PFSK-1 (cell line): ENCODE measurements around the gene GSK3B.

ENCODE experiments used
- FOXP2 ChIP-seq: optimal IDR thresholded peaks from 2 replicates; pipeline ENCODE3; 2011; ENCODE audit warnings: borderline replicate concordance, control low read depth, inconsistent platforms; ENCODE audit not compliant: insufficient read depth; ENCODE audit errors: extremely low read length, extremely low read depth
- POLR2AphosphoS5 ChIP-seq: IDR thresholded peaks from 2 replicates; pipeline ENCODE4 v1.6.1; 2012; ENCODE audit warnings: low read depth, mild to moderate bottlenecking, control low read depth, low read length, moderate library complexity
- SIN3A ChIP-seq: IDR thresholded peaks from 2 replicates; pipeline ENCODE4 v1.6.1; 2012; ENCODE audit warnings: mild to moderate bottlenecking, low read length, moderate library complexity, borderline replicate concordance; ENCODE audit not compliant: insufficient read depth
- TAF1 ChIP-seq: IDR thresholded peaks from 2 replicates; pipeline ENCODE4 v1.6.1; 2012; ENCODE audit warnings: low read length, control low read depth, borderline replicate concordance; ENCODE audit not compliant: insufficient read depth
- TF ChIP-seq, protein P1 (sequence below), 2 experiments: IDR thresholded peaks; 2 replicates each; pipeline versions ENCODE4 v1.6.1 to v1.8.0; 2011 to 2012; ENCODE audit warnings: low read depth in 2 of 2, low read length in 2 of 2, control low read depth in 1 of 2, inconsistent platforms in 1 of 2, mild to moderate bottlenecking in 1 of 2, moderate library complexity in 1 of 2; ENCODE audit not compliant: insufficient read depth in 1 of 2

GSK3B gene

GRCh38 chr3:119861681-119862080, 232.6 kb downstream of the GSK3B start:
- TF ChIP-seq SIN3A (no peak), POLR2AphosphoS5 (no peak), FOXP2 (no peak), TAF1 (no peak)
- TF ChIP-seq, protein P1, sequence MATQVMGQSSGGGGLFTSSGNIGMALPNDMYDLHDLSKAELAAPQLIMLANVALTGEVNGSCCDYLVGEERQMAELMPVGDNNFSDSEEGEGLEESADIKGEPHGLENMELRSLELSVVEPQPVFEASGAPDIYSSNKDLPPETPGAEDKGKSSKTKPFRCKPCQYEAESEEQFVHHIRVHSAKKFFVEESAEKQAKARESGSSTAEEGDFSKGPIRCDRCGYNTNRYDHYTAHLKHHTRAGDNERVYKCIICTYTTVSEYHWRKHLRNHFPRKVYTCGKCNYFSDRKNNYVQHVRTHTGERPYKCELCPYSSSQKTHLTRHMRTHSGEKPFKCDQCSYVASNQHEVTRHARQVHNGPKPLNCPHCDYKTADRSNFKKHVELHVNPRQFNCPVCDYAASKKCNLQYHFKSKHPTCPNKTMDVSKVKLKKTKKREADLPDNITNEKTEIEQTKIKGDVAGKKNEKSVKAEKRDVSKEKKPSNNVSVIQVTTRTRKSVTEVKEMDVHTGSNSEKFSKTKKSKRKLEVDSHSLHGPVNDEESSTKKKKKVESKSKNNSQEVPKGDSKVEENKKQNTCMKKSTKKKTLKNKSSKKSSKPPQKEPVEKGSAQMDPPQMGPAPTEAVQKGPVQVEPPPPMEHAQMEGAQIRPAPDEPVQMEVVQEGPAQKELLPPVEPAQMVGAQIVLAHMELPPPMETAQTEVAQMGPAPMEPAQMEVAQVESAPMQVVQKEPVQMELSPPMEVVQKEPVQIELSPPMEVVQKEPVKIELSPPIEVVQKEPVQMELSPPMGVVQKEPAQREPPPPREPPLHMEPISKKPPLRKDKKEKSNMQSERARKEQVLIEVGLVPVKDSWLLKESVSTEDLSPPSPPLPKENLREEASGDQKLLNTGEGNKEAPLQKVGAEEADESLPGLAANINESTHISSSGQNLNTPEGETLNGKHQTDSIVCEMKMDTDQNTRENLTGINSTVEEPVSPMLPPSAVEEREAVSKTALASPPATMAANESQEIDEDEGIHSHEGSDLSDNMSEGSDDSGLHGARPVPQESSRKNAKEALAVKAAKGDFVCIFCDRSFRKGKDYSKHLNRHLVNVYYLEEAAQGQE (IDR thresholded peaks at IDR 0.05; ENCODE audit: insufficient read depth in 1 of 2, low read depth in 2 of 2, low read length in 2 of 2): no peak

DNA sequence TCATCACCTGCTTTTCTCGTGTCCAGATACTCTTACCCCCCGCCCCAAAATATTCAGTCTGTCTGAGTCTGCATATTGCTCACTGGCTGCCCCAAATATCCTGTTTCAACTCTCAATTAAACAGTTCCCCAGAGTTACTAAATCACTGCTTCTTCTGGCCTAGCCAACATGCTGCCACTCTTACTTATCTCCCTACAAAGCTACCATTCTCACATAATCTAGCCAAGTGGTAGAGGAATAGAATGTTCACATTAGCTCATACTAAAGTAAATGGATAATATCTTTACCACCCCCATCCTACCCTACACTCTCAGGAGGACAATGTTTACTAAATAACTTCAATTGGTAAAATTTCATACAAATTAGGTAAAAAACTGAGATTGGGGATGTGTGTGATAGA, 234.5 kb downstream of the GSK3B start:
- TF ChIP-seq SIN3A (no peak), TAF1 (no peak), FOXP2 (no peak)
- TF ChIP-seq, protein P1 (IDR thresholded peaks at IDR 0.05; ENCODE audit: insufficient read depth in 1 of 2, low read depth in 2 of 2, low read length in 2 of 2): no peak

- TF ChIP-seq SIN3A (no peak), FOXP2 (no peak), POLR2AphosphoS5 (no peak), TAF1 (no peak)
- TF ChIP-seq, protein P1 (IDR thresholded peaks at IDR 0.05; ENCODE audit: insufficient read depth in 1 of 2, low read depth in 2 of 2, low read length in 2 of 2): no peak
These were observed 235.3 kb downstream of the GSK3B start for GRCh38 chr3:119858957-119859356.

DNA sequence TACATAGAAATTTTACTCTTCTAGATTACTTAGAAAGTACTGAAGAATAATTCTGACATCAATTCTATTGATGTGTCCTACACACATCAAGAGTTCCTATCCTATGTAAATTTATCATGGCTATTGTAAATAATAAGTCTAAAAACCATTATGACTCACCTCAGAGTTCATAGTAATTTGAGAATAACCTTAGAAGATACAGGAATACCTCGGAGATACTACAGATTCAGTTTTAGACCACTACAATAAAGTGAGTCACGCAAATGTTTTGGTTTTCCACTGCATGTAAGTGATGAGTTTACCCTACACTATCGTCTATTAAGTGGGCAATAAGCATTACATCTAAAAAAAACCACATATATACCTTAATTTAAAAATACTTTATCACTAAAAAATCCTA, 237.6 kb downstream of the GSK3B start:
- TF ChIP-seq POLR2AphosphoS5 (no peak), FOXP2 (no peak), TAF1 (no peak), SIN3A (no peak)
- TF ChIP-seq, protein P1 (IDR thresholded peaks at IDR 0.05; ENCODE audit: insufficient read depth in 1 of 2, low read depth in 2 of 2, low read length in 2 of 2): no peak

DNA sequence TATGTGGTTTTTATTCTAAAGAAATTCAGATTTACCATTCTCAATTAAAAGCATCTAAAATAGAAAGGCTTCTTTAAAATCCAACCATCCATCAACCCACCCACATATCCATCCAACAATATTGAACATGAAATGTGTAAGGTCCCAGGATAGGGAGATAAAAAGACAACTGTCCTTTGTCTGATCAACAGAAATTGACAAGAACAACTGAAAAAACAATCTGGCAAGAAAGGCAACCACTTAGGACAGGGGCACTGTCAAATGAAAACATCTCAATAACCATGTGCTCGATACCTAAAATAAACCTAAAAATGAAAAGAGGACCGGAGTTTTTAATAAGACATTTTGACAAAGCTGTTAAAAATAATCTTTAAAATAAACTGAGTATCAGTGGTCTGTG, 245.1 kb downstream of the GSK3B start:
- TF ChIP-seq POLR2AphosphoS5 (no peak), SIN3A (no peak), TAF1 (no peak), FOXP2 (no peak)
- TF ChIP-seq, protein P1 (IDR thresholded peaks at IDR 0.05; ENCODE audit: insufficient read depth in 1 of 2, low read depth in 2 of 2, low read length in 2 of 2): no peak
